Stimulated activated naive CD4-positive, alpha-beta T cell (primary cell): ENCODE data around the gene TARS1.
A peak's percentile ranks its signal among the peaks of the same experiment; 100 is the strongest.

Experiments
- DNase-seq, 6 experiments: peaks; one replicate each; lab custom pipeline; 2025; lab: John Stamatoyannopoulos, UW

The TARS1 gene

DNA sequence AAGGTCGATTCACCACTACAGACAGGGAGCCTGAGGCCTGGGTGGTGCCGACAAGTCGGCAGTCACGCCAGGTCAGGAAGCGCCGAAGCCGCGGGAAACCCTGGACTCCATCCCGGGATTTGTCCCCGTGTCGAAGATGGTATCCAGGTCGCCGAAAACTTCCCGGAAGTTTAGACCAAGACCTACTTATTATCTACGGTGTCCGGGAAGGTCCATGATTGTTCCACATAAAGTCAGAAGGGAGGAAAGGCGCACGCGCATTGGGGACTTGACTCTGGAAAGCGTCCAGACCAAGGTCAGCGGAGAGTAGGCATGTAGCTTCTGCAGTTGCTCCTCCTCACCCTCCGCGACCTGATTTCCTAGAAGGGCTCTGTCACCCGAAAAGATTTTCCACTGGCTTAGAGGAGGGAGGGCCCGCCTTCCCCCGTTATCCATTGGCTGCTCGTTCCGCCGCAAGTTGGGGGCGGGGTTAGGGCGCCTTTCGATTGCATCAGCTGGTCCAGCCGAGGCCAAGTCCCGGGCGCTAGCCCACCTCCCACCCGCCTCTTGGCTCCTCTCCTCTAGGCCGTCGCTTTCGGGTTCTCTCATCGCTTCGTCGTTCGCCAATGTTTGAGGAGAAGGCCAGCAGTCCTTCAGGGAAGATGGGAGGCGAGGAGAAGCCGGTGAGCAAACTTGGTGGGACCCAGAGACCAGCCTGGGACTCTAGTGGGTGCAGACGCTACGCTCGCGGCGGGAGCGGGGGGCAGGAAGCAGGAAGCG lies at the start of gene TARS1:
TARS1 (plus strand) TSS at position 484 of the 759 bp plus-strand sequence; CDS start at position 606, 122 bp downstream.
- peak; percentile 86 to 92 (median 88) for DNase-seq

DNA sequence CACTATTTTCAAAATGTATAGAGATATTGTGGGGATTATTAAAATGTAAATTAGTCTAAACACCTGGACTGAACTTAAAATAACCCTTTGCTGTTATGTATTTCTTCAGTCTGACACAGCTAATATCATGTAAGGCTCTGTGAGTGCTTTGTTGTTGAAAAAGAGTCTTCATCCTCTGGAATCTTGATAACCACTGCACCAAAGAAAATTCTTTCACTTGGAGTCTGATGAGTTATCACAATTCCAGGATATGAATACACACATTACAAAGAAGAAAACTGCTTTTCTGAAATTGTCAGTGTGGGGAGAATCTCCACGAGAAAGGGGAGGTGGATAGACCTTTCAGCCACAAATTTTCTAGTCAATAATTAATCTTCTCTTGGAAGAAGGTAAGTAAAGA lies 42.3 kb upstream of the TARS1 start:
- no peak for DNase-seq

DNA sequence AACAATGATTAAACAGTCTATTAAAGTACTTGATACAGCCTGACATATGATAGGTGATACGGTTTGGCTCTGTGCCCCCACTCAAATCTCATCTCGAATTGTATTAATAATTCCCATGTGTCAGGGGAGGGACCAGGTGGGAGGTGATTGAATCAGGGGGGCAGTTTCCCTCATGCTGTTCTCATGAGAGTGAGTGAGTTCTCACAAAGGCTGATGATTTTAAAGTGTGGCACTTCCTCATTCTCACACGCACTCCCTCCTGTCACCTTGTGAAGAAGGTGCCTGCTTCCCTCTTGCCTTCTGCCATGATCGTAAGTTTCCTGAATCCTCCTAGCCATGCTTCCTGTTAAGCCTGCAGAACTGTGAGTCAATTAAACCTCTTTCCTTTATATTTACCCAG lies 40.1 kb upstream of the TARS1 start:
- no peak for DNase-seq

DNA sequence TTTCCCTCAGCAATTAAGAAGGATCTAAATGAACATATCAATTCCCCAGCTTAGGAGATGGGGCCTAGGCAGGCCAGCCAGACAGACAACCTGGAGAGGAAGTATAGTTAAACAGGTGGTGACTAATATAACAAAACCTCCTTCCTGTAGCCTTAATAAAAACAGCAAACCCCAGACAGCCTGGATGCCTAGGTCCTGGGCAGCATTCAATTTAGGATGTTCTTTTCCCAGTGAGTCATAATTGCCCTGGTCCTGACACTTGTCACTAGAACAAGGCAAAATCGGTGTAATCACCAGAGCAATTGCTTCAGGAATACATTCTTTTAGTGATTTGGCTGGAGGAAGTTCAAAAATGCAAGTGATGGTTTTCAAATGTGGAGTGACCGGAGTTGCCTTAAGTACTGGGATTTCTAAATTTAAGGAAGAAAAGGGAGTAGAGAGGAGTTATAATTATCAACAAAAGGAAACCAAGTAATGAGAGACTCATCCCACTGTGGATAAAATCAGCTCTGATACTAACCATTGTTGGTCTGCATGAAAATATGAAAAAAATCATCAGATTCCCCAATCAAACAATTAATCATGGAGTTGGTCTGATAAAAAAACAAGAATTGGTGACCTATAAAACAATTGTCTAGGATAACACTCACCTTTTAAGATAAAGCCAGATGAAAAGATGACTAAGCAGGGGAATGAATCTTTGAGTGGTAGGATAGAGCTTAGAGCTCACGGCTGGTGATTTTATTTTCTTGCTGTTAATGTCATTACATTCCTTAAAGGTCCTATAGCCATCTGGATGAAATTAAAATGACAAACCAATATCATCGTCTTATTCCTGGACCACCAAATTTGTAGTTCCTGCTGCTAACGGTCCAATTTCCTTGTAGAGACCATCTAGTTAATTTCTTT lies 39.0 kb upstream of the TARS1 start:
- DNase-seq = no peak

DNA sequence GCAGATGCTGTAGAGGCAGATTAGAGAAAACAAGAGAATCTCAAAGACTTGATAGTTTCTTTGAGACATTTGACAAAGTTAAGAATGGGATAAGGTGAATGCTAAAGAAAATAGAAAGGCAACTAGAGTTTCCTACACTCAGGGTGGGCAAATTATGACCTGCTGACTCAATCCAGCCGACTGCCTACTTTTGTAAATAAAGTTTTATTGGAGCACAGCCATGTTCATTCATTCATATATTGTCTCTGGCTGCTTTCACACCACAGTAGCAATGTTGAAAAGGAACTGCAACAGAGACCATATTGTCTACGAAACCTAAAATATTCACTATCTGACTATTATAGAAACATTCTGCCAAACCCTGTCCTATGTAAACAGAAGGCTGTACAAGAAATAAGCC lies 37.6 kb upstream of the TARS1 start:
- DNase-seq = no peak

DNA sequence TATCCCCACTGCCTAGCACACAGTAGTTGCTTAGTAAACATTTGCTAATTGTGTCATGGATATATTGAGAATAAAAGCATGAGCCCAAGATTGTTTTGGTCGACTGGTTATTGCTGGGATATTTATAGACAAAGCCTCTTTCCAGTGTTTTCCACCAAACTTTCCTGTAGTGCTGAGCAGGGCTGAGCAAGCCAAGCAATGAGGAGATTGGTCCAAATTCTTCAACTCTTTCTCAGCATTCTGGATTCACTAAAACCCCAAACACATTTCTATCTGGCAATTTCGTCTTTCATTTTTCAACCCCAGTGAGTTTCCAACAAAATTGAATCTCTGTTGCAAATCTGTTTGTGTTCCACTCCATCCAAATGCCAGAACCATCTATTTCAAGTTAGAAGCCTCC lies 31.9 kb upstream of the TARS1 start:
- no peak for DNase-seq

DNA sequence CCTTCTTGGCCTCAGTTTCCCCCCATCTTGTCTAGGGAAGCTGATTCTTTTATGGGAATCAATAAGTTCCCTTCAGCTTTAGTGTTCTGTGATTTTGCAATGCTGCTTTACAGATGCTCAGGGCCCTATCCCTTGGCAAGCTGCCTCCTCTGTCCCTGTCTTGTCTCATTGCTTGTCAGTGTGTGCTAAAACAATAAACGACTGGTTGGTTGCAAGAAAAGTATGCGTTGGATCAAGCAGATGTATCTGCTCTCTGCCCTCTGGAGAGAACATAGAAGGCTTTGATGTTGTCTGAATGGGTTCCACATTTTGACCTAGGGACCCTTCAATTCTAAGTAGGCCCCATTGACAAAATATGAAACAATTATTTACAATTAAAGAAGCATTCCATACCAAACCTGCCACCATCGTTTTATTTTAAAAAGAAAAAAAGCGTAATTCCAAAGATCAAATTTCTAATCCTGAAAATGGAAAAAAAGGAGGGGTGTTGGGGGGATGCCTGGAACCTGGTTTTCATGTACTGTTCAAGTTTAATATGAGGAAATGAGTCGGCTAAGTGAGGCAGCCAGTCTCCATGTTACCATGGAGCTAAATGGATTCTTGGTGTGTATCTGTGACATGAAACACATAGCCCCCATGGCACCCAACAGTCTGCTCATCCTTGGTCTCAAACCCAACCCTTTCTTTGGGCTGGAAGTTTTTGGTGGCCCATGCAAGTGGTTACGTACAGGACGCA lies 31.2 kb upstream of the TARS1 start:
- no peak for DNase-seq

DNA sequence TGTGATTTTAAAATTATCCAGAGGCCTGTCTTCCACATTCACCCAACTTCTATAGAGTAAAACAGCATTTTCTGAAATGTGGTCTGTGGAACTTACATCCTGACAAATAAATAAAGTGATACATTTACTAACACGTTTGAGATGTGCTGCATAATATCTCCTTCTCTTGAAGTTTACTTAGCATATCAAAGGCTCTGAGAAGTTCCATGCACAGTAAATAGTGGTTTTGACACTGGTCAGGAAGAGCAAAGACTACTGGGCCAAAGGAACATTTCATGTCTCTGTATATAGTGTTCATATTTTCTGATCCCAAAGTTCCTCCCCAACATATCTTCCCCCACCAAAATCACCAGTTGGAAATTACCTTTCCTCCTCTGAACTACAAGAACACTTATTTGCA lies 30.5 kb upstream of the TARS1 start:
- no peak for DNase-seq

DNA sequence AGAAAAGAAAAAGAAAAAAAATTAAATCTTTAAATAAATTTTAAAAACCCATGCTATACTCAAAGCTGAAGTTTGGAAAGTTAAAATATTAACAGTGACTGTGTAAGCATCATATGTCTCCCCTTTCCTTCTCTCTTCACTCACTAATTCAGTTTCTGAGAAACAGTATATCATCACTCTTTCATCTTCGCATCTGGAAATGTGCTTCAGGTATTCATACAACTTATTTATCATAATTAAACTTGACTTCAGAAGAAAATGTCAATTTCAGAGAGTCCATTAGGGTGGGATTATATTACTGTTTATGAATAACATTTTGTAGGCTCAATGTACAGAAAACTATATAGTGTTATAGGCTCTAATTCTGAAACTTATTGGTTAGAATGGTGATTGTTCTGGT lies 29.3 kb upstream of the TARS1 start:
- DNase-seq = no peak

DNA sequence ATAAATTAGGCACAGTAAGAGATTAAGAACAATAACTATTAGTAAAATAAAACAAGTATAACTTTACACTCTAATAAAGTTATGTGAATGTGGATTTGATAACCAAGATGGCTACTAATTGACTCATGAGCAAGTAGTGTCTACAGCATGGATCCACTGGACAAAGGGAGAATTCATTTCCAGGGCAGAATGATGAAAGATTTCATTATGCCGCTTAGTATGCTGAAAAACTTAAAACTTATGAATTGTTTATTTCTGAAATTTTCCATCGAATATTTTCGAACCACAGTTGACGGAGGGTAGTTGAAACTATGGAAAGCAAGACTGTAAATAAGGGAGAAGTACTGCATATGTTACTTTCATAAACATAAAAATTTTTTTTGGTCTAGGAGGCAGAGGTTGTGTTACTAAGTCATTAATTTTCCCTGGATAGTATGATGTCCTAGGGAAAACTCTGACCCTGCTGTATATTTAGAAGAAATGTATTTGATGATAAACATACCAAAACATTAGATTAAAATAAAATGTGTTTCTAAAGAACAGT lies 24.9 kb upstream of the TARS1 start:
- DNase-seq = no peak

DNA sequence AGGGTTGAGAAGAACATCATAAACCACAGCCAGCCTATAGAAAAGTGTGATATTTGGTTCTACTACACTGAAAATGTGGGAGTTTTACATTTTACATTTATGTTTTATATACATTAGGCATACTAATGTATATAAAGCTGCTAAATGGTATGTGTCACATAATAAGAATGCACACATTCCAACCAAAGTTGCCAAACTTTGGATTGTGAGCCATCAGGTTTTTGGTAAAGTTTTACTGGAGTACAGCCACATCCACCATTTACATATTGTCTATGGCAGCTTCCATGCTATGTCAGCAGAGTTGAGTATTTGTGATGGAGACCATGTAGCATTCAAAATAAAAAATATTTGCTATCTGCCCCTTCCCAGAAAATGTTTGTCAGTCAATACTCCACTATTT lies 23.1 kb upstream of the TARS1 start:
- no peak for DNase-seq

DNA sequence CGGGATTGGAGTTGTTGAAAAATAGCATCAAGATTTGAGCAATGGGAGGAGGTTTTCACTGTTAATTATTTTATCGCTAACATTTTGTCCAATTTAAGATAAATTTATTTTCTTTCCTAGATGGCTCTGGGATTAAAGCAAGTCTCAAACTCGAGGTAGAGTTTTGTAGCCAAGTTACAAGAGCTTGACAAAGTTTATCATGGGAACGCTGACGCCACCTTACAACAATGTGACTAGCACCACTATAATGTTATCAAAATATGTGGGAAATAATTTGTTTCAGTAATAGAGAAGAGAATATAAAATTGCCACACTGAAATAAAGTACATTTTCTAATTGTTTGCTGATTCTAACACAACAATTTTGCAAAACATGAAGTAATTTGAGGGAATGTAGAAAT lies 19.8 kb upstream of the TARS1 start:
- no peak for DNase-seq

DNA sequence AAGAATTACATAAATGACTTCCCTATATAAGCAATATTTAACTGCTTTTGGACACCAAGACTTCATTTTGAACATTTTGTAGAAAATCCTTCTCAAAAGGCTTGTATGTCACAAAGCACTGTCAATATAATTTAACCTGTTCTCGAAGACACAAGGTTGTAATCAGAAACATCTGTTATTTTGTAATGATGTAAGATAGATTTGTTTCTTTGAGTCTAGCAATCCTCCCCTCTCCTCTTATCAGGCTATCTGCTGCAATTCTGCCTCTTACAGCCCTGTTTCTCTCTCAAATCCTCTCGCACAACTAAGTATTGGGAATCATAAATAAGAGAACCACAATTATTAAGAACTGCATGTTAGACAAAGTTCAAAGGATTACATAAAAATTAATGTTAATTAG lies 18.6 kb upstream of the TARS1 start:
- DNase-seq = no peak

DNA sequence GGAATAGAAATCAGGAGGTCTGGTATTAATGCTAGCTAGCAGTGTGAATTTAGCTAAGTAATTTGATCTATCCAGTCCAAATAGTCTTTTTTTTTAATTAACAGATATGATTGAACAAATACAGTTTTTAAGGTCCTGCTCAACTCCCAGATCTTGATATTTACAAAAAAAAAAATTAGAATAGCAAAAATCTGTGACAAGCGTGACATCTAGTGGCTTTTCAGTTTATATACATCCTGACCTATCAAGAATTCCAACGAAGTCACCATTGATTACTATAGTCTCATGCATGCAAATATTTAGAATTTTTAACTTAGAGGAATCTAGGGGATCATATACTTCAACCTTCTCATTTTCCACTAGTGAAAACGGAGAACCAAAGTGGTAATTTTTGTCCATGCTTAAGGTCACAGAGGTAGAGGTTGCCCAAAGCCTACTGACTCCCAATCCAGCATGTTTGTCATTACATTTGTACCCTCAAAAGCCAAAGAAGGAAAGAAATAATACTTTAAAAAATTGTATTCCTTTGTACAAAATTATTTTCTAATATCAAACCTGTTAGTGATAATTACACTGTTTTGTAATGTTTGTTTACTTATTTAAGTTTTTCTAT lies 17.6 kb upstream of the TARS1 start:
- no peak for DNase-seq

DNA sequence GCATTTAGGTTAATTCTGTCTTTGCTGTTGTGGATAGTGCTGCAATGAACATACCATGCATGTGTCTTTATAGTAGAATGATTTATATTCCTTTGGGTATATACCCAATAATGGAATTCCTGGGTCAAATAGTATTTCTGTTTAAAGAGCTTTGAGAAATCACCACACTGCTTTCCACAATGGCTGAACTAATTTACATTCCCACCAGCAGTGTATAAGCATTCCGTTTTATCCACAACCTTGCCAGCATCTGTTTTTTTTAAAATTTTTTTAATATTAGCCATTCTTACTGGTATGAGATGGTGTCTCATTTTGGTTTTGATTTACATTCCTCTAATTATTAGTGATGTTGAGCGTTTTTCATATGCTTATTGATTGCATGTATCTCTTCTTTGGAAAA lies 15.5 kb upstream of the TARS1 start:
- no peak for DNase-seq

DNA sequence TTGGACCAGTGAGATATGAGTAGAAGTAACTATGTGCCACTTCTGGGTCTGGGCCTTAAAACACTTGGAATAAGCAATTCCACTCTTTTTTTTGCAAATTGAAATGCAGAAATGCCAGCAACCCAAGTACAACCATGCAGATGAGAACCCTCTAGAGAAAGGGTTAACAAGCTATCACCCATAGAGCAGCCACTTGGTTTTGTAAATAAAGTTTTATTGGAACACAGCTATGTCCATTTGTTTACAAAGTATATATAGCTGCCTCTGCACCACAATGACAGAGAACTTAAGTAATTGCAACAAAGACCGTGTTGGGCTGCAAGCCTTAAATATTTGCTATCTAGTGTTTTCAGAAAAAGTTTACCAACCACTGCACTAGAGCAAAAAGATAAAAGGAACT lies 9.8 kb upstream of the TARS1 start:
- no peak for DNase-seq

DNA sequence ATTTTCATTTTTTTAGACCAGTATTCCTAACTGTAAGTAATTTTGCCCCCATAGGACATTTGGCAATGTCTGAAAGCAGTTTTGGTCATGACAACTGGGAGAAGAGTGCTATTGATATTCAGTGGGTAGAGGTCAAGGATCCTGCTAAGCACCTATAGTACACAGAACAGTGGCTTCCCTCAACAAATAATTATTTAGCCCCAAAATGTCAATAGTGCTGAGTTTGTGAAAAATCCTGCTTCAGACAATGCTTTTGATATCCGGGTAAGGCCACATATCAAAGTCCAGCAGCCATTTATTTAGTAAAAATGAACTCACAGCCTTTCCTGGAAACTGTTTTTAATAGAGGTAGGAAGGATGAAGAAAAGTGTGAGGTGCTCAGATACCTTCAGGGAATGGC lies 8.1 kb upstream of the TARS1 start:
- no peak for DNase-seq

DNA sequence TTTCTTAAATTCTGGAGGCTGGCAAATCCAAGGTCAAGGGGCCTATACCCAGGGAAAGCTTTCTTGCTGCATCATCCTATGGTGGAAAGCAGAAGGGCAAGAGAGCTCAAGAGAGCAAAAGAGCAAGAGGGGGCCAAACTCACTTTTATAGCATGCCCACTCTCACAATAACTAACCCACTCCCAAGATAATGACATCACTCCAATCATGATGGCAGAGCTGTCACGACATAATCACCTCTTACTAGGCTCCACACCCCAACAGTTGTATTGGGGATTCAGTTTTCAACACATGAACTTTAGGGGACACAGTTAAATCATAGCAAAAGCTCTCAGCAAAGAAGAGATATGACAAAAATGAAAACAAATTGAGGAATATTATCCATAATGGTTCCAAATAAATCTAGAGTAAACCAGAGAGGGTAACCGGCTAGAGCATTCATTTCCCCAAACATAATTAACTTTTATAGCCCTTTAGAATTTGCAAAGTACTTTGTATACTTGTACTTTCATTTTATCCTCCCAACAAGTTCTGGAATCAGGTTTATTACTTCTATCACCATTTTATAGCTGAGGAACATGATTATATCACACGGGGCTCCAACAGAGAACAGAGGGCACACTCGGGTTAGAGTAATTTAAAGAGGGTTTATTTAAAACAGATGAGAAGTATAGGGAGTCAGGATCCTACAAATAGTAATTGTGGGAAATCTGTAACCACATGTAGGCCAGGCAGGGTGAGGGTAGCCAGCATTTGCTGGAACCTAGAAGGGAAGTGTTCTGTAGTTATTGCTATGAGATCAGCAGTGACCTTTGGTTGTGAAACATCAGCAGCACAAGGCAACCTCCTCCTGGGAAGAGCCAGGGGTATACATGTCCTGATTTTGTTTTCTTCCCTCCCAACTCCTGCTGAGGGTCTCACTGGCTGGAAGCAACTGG lies 7.2 kb upstream of the TARS1 start:
- no peak for DNase-seq

DNA sequence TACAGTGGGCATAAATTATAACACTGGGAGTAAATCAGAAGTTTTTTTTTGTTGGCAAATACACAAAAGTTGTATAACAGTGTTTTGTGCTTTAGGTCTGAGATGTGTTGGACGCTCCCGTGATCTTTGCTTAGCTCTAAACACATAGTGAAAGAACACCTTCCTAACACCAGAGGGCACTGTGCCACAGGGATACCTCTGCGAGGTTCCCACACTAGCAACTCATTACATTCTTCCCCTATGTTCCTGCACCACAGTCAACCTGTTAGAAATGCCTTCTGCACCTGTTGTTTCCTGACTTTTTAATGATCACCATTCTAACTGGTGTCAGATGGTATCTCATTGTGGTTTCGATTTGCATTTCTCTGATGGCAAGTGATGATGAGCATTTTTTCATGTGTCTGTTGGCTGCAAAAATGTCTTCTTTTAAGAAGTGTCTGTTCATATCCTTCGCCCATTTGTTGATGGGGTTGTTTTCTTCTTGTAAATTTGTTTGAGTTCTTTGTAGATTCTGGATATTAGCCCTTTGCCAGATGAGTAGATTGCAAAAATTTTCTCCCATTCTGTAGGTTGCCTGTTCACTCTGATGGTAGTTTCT lies 4.8 kb upstream of the TARS1 start:
- peak; percentile 6 to 69 (median 42) for DNase-seq

DNA sequence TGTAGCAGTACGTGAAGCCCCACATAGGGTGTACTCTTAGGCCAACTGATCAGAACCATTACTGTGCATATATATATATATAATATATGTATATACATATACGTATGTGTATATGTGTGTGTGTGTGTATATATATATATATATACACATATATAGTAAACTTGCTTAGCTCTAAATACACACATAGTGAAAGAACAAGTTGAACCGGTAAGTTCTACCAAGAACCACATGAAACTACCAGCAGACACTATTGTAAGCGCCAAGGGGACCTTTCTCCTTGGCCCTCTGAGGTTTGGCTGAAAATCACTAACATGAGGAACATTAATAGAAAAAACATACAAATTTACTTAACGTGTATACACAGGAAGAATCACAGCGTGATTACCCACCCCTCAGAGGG lies 1.8 kb upstream of the TARS1 start:
- DNase-seq = no peak
